ENCODE data around the gene CSHL1.
A peak's percentile ranks its signal among the peaks of the same experiment; 100 is the strongest.
"Not testable (repeated sequence)": the region's sequence is repeated elsewhere in the genome, so short reads cannot be mapped to it uniquely, and the experiment has no call there.

CSHL1 gene

DNA sequence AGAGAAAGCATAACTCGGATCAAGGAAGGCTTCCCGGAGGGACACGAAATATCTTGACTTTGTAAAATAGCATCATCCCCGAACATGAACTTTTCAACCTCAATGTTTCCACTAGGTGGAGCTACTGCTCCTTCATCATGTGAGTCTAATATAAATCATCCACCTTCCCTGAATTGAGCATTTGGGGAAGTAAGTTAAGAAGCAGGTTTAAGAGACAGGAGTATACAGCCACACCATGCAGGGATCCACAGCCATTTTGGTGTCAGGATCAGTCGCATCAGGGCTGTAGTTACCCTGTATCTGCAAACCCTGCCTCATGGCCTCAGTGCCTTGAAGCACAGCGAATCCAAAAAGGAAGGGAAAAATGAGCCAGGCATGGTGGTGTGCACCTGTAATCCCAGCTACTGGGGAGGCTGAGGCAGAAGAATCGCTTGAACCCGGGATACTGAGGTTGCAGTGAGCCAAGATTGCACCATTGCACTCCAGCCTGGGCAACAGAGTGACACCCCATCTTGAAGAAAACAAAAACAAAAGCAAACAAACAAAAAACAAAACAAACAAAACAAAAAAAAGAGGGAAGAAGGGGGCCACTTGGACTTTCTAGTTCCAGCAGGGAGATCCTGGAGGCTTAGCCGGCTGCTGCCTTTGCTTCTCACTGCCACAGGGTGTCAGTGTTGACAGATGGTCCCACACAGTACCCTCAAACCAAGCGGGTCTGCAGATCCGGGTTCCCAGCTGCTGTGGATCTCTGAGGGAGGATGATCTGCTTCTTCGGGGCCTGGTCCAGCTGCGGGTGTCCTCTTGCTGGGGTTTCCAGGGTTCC is 21.8 kb downstream of the CSHL1 start:
- DNase-seq (ENCODE audit: low read depth in 2 of 2) = not testable (repeated sequence)

DNA sequence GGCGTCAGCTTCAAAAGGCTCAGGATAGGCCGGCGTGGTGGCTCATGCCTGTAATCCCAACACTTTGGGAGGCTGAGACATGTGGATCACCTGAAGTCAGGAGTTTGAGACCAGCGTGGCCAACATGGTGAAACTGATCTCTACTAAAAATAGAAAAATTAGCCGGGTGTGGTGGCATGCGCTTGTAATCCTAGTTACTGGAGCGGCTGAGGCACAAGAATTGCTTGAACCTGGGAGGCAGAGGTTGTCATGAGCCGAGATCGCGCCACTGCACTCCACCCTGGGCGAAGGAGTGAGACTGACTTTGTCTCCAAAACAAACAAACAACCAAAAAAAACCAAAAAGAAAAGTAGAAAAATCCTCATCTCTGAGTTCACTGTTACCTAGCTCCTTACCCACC is 25.9 kb downstream of the CSHL1 start:
- DNase-seq (ENCODE audit: low read depth in 2 of 2) = not testable (repeated sequence)

- DNase-seq (ENCODE audit: low read depth in 2 of 2) = not testable (repeated sequence)
Measured at GRCh38 chr17:63882626-63883126, 28.4 kb downstream of the CSHL1 start.

DNA sequence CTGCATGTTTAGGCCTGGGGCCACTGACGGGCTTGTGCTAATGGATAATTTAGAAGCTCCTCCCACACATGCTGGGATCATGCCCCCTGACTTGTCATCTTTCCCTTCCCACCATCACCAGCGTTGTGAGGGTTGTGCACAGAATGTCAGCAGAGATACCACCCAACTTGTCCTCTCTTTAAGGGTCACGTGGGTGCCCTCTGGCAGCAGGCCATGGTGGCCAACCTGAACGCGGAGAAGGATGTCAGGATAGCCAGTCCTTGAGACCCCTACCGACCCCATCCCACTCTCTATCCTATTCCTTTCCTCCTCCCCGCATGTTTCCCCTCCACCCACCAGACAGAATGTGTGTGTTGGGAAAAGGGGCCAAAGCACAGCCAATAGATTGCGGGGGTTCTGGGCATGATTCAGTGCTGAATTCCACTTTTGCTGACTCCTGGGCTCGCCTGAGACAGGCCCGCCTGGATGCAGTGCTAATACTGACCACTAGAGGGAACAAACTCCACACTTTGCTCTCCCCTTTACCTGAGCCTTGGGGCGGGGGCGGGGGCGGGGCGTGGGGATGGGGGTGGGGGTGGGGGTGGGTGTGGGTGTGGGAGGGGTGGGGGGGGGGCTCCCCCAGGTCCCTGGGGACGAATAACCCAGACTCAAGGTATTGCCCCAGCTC is 29.0 kb downstream of the CSHL1 start, which contains the start of gene GH2:
Gene GH2, minus strand, starts transcription at position 10 of the 667 bp plus-strand sequence. CDS start 143 bp downstream, outside the sequence.
- peak; percentile 37 to 46 for DNase-seq (ENCODE audit: low read depth in 2 of 2)

DNA sequence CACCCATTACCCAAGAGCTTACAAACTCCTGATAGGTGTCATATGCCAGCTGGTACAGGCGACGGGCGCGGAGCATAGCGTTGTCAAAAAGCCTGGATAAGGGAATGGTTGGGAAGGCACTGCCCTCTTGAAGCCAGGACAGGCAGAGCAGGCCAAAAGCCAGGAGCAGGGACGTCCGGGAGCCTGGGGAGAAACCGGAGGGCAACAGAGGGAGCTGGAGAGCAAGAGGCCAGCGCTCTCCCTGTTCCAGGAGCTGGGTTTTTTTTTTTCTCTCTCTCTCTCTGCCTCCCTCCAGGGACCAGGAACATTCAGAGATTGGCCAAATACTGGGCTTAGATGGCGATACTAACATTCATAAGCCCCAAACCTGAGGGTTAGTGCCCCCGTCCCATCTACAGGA is 29.7 kb downstream of the CSHL1 start:
- DNase-seq (ENCODE audit: low read depth in 2 of 2) = not testable (repeated sequence)

GRCh38 chr17:63880706-63881105 is 30.4 kb downstream of the CSHL1 start:
- no peak for DNase-seq (ENCODE audit: low read depth in 2 of 2)

GRCh38 chr17:63878413-63878812 is 32.6 kb downstream of the CSHL1 start:
- not testable (repeated sequence) for DNase-seq (ENCODE audit: low read depth in 2 of 2)

GRCh38 chr17:63874693-63875092 is 36.4 kb downstream of the CSHL1 start:
- DNase-seq (ENCODE audit: low read depth in 2 of 2) = not testable (repeated sequence)

GRCh38 chr17:63874061-63874626 is 36.9 kb downstream of the CSHL1 start:
- DNase-seq (ENCODE audit: low read depth in 2 of 2) = not testable (repeated sequence)

- not testable (repeated sequence) for DNase-seq (ENCODE audit: low read depth in 2 of 2)
Measured at GRCh38 chr17:63873577-63873976, 37.5 kb downstream of the CSHL1 start, which contains the start of gene CSH2. Gene CSH2, minus strand, starts transcription at chr17:63873677. Its CDS starts 63 bp downstream, at chr17:63873614.

GRCh38 chr17:63871646-63872365 is 39.3 kb downstream of the CSHL1 start:
- DNase-seq (ENCODE audit: low read depth in 2 of 2) = not testable (repeated sequence)

DNA sequence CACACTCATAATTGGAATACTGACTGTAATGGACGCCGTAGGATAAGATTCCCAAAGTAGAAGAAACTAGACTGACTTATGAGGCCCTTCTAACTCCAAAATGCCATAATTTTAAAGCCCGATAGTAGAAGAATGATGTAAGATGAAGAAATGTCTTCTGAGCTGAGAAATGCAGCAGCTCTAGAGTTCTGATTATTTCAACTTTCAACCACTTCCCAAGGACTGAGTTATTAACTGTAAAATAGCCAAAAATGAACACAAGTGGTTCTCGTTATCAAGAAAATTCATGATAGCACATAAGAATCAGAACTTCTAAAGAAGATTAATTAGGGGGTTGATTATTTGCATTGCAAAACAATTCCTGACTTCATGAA is 40.8 kb downstream of the CSHL1 start:
- not testable (repeated sequence) for DNase-seq (ENCODE audit: low read depth in 2 of 2)

DNA sequence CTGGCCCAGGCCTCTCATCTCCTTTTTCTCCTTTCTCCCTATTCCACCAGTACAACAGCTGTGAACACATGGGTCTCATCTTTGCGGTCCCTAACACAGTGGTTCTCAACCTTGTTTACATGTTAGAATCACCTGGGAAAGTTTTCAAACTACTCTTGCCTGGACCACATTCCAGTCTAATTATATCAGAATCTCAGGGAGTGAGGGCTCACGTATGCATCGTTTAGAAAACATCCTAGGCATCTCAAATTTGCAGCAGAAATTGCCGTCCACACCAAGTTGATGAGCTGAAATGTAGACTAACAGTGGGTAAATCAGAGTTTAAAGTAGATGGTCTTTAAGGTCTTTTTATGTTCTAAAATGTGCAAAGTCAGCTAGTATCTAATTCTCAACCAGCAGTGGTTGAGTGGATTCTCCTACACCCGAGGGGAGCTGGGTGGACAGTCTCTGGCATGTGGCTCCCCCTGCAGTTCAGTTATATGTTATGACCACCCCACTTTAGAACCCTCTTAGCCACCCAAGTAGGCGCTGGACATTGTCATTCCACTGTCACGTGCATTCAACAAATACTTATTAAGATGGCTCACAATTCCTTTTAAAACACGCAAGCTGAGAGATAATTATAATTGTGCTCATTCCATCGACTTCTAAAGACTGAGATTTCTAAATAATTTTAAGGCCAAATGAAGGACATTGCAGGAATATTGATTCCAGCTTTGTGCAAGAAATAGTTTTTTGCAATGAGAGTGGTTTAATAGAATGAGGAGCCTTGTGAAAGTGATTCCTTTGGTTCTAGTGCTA is 41.4 kb downstream of the CSHL1 start:
- not testable (repeated sequence) for DNase-seq (ENCODE audit: low read depth in 2 of 2)

- DNase-seq (ENCODE audit: low read depth in 2 of 2) = not testable (repeated sequence)
Measured at GRCh38 chr17:63866625-63867024, 44.4 kb downstream of the CSHL1 start.

Measured in stimulated activated CD4-positive, alpha-beta T cell treated with anti-CD3 and anti-CD28 coated beads, Interleukin-15, amount 100 ng/mL, for 48 hours (primary cell).